OCI-LY1 (cell line): ENCODE measurements around the gene ZMYND10.
A peak's percentile ranks its signal among the peaks of the same experiment; 100 is the strongest.

Experiments
- H2AFZ ChIP-seq: fragments of 200-600 bp; sonication (generic), shearing (Covaris generic); 2 replicates; pipeline ENCODE4 v1.6.0; 2014; ENCODE audit warnings: antibody characterized with exemption, mild to moderate bottlenecking, low read length
- H3F3A ChIP-seq: fragments of 200-600 bp; sonication (generic), shearing (Covaris generic); 2 replicates; pipeline ENCODE4 v1.6.0; 2014; ENCODE audit warnings: mild to moderate bottlenecking, antibody characterized with exemption, low read length, moderate library complexity; ENCODE audit not compliant: insufficient read depth
- H3K27ac ChIP-seq: fragments of 200-600 bp; sonication (generic); 2 replicates; pipeline ENCODE4 v1.5.1; 2014; ENCODE audit warnings: low read length, mixed run types, mild to moderate bottlenecking, low read depth; ENCODE audit not compliant: poor library complexity, severe bottlenecking
- H3K27me3 ChIP-seq: fragments of 200-600 bp; sonication (generic); 2 replicates; pipeline ENCODE4 v1.6.0; 2014; ENCODE audit warnings: antibody characterized with exemption, mild to moderate bottlenecking, low read length, moderate library complexity; ENCODE audit not compliant: insufficient read depth
- H3K36me3 ChIP-seq: fragments of 200-600 bp; sonication (generic); 2 replicates; pipeline ENCODE4 v1.6.1; 2014; ENCODE audit warnings: mild to moderate bottlenecking, antibody characterized with exemption, low read length, moderate library complexity, mixed read lengths; ENCODE audit not compliant: insufficient read depth
- H3K4me1 ChIP-seq: fragments of 200-600 bp; sonication (generic); 2 replicates; pipeline ENCODE4 v1.5.1; 2014; ENCODE audit warnings: mild to moderate bottlenecking, low read length, moderate library complexity; ENCODE audit not compliant: insufficient read depth, severe bottlenecking
- H3K4me2 ChIP-seq: fragments of 200-600 bp; sonication (generic), shearing (Covaris generic); 2 replicates; pipeline ENCODE4 v1.6.1; 2014; ENCODE audit warnings: low read length
- H3K4me3 ChIP-seq: fragments of 200-600 bp; sonication (generic); 2 replicates; pipeline ENCODE4 v1.5.1; 2014; ENCODE audit warnings: low read length, low read depth, mild to moderate bottlenecking, mixed read lengths; ENCODE audit not compliant: poor library complexity, severe bottlenecking
- H3K79me2 ChIP-seq: fragments of 200-600 bp; shearing (Covaris generic); 2 replicates; pipeline ENCODE4 v1.6.1; 2016; ENCODE audit warnings: mixed run types, low read length, mixed read lengths; ENCODE audit not compliant: insufficient read depth
- H3K9ac ChIP-seq: fragments of 200-600 bp; sonication (generic), shearing (Covaris generic); 2 replicates; pipeline ENCODE4 v1.6.1; 2014; ENCODE audit warnings: mild to moderate bottlenecking, low read length, mixed read lengths
- H3K9me2 ChIP-seq: fragments of 200-600 bp; sonication (generic), shearing (Covaris generic); 2 replicates; pipeline ENCODE4 v1.6.1; 2014; ENCODE audit warnings: low read depth, mild to moderate bottlenecking, low read length, mixed read lengths
- H3K9me3 ChIP-seq: fragments of 200-600 bp; shearing (Covaris generic); 2 replicates; pipeline ENCODE4 v1.6.1; 2014; ENCODE audit warnings: low read length, mixed read lengths
- H4K20me1 ChIP-seq: fragments of 200-600 bp; sonication (generic), shearing (Covaris generic); 2 replicates; pipeline ENCODE4 v1.6.0; 2016; ENCODE audit warnings: mild to moderate bottlenecking, low read length; ENCODE audit not compliant: insufficient read depth
- EZH2 ChIP-seq: fragments of 200-600 bp; sonication (generic), shearing (Covaris generic); IDR thresholded peaks from 2 replicates; pipeline ENCODE4 v1.8.0; 2017; ENCODE audit warnings: borderline replicate concordance, mixed run types, mild to moderate bottlenecking, antibody characterized with exemption, low read length, moderate library complexity, mixed read lengths
- TF ChIP-seq, protein P1 (sequence below): fragments of 200-600 bp; sonication (generic), shearing (Covaris generic); IDR thresholded peaks from 2 replicates; pipeline ENCODE4 v1.5.1; 2017; ENCODE audit warnings: mild to moderate bottlenecking, antibody characterized with exemption, low read length, moderate library complexity, mixed read lengths

Gene ZMYND10

DNA sequence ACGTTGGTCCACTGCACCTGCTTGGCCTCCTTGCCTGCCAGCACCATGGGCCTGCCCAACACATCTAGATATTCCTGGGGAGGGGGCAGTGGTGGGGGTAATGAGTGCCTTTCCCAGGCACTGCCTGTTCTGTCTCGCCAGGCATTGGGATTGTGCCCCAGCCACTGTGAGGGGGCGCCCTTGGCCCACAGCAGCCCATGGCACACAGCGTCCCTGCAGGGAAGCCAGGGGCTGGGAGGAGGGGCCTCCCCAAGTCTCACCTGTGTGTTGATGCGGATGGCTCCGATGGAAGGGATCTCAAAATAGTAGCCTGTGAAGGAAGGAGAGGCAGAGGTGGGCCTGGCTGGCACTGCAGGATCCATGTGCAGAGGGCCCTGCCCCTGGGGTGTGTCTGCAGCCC, 32.5 kb upstream of the ZMYND10 start:
- Histone ChIP-seq H3K4me2 (no peak overlapping the region), H3K4me1 (no peaks in the 10 kb centered on the region), H4K20me1 (no peaks in the 10 kb centered on the region), H3K36me3 (no peaks in the 10 kb centered on the region), H3K27me3 (no peaks in the 10 kb centered on the region), H3K27ac (no peak overlapping the region), H3F3A (no peaks in the 10 kb centered on the region), H3K79me2 (no peaks in the 10 kb centered on the region), H3K4me3 (no peak overlapping the region), H3K9me3 (no peaks in the 10 kb centered on the region), H3K9ac (no peak overlapping the region), H2AFZ (no peak overlapping the region), H3K9me2 (no peaks in the 10 kb centered on the region)
- TF ChIP-seq EZH2, result no peak
- TF ChIP-seq, protein P1, sequence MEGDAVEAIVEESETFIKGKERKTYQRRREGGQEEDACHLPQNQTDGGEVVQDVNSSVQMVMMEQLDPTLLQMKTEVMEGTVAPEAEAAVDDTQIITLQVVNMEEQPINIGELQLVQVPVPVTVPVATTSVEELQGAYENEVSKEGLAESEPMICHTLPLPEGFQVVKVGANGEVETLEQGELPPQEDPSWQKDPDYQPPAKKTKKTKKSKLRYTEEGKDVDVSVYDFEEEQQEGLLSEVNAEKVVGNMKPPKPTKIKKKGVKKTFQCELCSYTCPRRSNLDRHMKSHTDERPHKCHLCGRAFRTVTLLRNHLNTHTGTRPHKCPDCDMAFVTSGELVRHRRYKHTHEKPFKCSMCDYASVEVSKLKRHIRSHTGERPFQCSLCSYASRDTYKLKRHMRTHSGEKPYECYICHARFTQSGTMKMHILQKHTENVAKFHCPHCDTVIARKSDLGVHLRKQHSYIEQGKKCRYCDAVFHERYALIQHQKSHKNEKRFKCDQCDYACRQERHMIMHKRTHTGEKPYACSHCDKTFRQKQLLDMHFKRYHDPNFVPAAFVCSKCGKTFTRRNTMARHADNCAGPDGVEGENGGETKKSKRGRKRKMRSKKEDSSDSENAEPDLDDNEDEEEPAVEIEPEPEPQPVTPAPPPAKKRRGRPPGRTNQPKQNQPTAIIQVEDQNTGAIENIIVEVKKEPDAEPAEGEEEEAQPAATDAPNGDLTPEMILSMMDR, result no peak

DNA sequence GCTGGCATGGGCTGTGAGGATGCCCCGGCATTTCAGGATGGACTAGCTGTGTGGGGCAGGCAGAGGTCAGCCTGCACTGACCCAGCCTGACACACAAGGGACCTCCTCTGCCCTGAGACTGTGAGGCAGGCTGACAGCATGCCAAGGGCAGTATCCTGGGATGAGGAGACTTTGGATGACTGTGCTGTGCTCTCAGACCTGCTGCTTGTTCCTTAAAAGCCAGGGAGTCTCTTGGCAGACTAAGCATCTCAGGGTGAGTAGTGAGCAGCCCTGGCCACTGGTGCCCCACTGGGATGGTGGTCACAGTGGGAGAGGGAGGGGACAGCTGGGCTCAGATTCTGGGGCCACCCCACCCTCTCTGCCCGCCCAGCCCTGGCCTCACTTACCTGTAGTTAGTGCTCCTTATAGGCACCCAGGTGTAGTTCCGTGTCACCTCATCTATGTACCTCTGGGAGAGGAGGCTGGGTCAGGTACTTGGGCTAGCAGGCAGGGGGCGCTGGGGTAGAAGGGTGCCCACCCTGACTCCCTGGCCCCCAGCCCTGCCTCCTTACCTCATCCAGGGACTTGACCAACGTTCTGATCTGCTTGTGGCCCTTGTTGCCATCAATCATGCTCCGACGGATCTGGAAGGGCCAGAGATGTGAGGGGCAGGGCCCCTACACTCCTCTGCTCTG, 29.9 kb upstream of the ZMYND10 start:
- no peak overlapping the region for H3K4me3 ChIP-seq
- no peak overlapping the region for H3K4me2 ChIP-seq
- no peaks in the 10 kb centered on the region for H3F3A ChIP-seq
- H3K9me3 ChIP-seq, result no peaks in the 10 kb centered on the region
- no peak overlapping the region for H3K9ac ChIP-seq
- 0 out of 2 replicates have a peak, but pooled peaks cover 6% of the 10 kb centered on the region for H3K27me3 ChIP-seq
- TF ChIP-seq, protein P1, result peak; percentile 42; the same call in 1 of the 2 replicates
- TF ChIP-seq EZH2, result no peak
- H3K9me2 ChIP-seq, result no peaks in the 10 kb centered on the region
- H4K20me1 ChIP-seq, result no peaks in the 10 kb centered on the region
- no peaks in the 10 kb centered on the region for H3K36me3 ChIP-seq
- no peaks in the 10 kb centered on the region for H3K4me1 ChIP-seq
- H3K79me2 ChIP-seq, result no peaks in the 10 kb centered on the region
- H2AFZ ChIP-seq, result no peak overlapping the region
- no peak overlapping the region for H3K27ac ChIP-seq

DNA sequence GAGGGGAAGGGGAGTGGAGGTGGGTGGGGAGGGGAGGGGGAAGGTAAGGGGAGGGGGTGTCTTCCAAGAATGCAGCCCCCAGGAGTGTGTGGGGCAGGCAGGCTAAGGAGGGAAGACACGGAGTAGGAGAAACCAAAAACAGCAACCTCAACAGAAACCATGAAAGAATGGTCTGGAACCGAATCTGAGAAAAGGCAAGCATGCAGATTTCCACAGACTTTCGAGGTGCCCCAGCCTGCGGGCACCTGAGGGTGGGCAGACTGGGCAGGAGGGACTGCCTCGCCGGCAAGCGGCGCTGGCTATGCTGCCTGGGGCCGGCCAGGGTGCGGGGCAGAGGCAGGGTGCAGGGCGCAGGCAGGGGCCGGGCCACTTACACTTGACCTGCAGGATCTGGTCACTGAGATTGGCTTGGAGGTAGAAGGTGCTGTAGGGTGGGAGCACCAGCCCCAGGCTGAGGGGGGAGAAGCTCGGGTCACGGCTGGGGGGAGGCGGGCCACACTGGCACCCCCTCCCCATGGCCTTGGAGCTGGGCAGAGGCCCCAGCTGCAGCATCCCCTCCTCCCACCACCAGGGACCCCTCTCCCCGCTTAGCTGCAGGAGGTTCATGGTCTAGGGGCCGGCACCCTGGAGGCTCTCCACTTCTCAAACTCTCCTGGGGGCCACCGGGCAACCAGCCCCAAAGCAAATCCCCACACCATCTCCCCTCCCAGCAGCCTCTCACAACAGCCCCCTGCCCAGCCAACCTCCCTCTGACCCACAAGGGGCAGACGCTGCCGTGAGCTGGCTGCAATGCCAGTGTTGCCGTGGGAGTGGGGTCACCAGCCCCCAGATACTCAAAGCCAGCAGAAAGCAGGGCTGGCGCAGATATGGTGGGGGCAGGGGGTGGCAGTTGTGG, 29.1 kb upstream of the ZMYND10 start:
- Histone ChIP-seq H3K27me3 (0 out of 2 replicates have a peak, but pooled peaks cover 10% of the 10 kb centered on the region), H3K9me2 (no peaks in the 10 kb centered on the region), H3K36me3 (no peaks in the 10 kb centered on the region), H3K4me3 (no peak overlapping the region), H4K20me1 (no peaks in the 10 kb centered on the region), H3K79me2 (no peaks in the 10 kb centered on the region), H3K4me2 (no peak overlapping the region), H3K27ac (no peak overlapping the region), H2AFZ (no peak overlapping the region), H3K9ac (no peak overlapping the region), H3K9me3 (no peaks in the 10 kb centered on the region), H3K4me1 (no peaks in the 10 kb centered on the region), H3F3A (no peaks in the 10 kb centered on the region)
- TF ChIP-seq EZH2, result no peak
- TF ChIP-seq, protein P1, result no peak
